Psoas muscle (tissue), 8 donors: ENCODE data around the gene ARHGEF28. TPM values are rescaled to one million over a fixed set of nuclear protein-coding genes. Genes with fewer than 3 reads are reported as not detected.

Experiments
- ATAC-seq, 4 donors: fragments of 200-7000 bp; cut with Tn5 transposase; one replicate each; pipeline ENCODE4 v1.9.1; 2020; ENCODE audit warnings: moderate library complexity in 3 of 4, mild to moderate bottlenecking in 2 of 4
- DNase-seq, 2 donors: peaks; one replicate each; pipeline ENCODE4 v3.0.0-alpha.2; 2020
- H3K27ac ChIP-seq: fragments of 200-600 bp; one replicate; pipeline ENCODE4 v1.8.0; 2022
- H3K27me3 ChIP-seq, 3 donors: fragments of 200-600 bp in 1 of 3; one replicate each; pipeline versions ENCODE4 v1.6.1 to v1.8.0; 2013 to 2022; ENCODE audit warnings: low read length in 2 of 3, mild to moderate bottlenecking in 2 of 3, moderate library complexity in 1 of 3; ENCODE audit not compliant: insufficient read depth in 3 of 3
- H3K36me3 ChIP-seq, 2 donors: fragments of 200-600 bp in 1 of 2; one replicate each; pipeline versions ENCODE4 v1.6.1 to v1.8.0; 2013 to 2022; ENCODE audit warnings: low read depth in 1 of 2, mild to moderate bottlenecking in 1 of 2, moderate library complexity in 1 of 2; ENCODE audit not compliant: insufficient read depth in 1 of 2
- H3K4me1 ChIP-seq: fragments of 200-600 bp; one replicate; pipeline ENCODE4 v1.8.0; 2022
- H3K4me3 ChIP-seq: fragments of 200-600 bp; one replicate; pipeline ENCODE4 v1.8.0; 2022; ENCODE audit warnings: mild to moderate bottlenecking
- H3K9me3 ChIP-seq: fragments of 200-600 bp; one replicate; pipeline ENCODE4 v1.8.0; 2022
- WGBS, 3 donors: extraction: QIAGEN DNeasy Blood & Tissue Kit; methylation state at CpG; one replicate each; pipeline versions ENCODE4 v1.1.6 to v1.1.7; 2013; 5-methylcytosine and 5-hydroxymethylcytosine counted together
- intact Hi-C, 2 donors: fragments of 100-400 bp; cut with DNase I; formaldehyde crosslinking; loops; one replicate each; pipeline versions ENCODE4 v1.11.0 to v1.14.2; 2022
- polyA plus RNA-seq, 3 donors: library from polyadenylated mRNA; stranded (reverse); fragments of 200-250 nt; gene quantifications; one replicate each; pipeline ENCODE4 v1.2.3, GENCODE V29; 2013
- total RNA-seq, 4 donors: library from RNA; stranded (reverse); fragmentation: NEBNext Ultra II Directional in 2 of 4; extraction: Animal tissue kit (Norgen Biotek cat#: 25700) in 2 of 4; gene quantifications; one replicate each; pipeline versions ENCODE4 v1.2.1 to v1.2.4, GENCODE V29; 2021 to 2023
- TF ChIP-seq, protein P1 (sequence below): fragments of 200-600 bp; IDR thresholded peaks from one replicate; pipeline ENCODE4 v1.8.0; 2022; ENCODE audit warnings: antibody characterized with exemption
- donor health status: healthy with polysubstance abuse.
- donor health status: DM: no; HTN: no; CAD: no; lungs with moderate emphysema.
- donor health status: Bipolar disorder and iron deficiency.
- donor health status: healthy.
- donor health status: DM: yes; HTN: yes; CAD: no.
- donor health status: DM: no; HTN: no; CAD: no.
- donor health status: DM: no; HTN: no; CAD: no.
- donor health status: DM: yes; HTN: yes; CAD: no.

Gene ARHGEF28
- total and polyA plus RNA-seq, 7 donors: 0.39 to 1.3 (median 1.00) TPM

DNA sequence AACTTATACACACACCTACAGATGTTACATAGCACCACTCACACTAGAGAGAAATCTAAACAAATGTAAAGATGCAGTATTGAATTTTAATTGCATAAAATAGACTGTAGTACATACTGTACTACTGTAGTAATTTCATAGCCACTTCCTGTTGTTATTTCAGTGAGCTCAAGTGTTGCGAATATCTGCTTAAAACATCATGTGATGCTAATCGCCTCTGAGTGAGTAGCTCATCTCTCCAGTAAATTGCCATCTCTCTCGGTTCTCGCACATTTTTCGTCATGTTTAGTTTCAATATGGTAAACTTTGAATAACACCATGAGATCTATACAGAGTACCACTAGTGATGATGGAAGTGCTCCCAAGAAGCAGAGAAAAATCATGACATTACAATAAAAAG, 22.0 kb upstream of the ARHGEF28 start:
- ATAC-seq (no peak), DNase-seq (no peak)
- Histone ChIP-seq H3K27ac (no peak overlapping the region), H3K36me3 (no peaks in the 10 kb centered on the region), H3K9me3 (no peaks in the 10 kb centered on the region), H3K4me3 (no peak overlapping the region), H3K27me3 (no peaks in the 10 kb centered on the region), H3K4me1 (no peaks in the 10 kb centered on the region)
- 87 to 94% (median 90%) methylated on average over 5 of the region's 5 CpGs for WGBS, 3 donors
- intact Hi-C loops: no loop called here
- TF ChIP-seq, protein P1, sequence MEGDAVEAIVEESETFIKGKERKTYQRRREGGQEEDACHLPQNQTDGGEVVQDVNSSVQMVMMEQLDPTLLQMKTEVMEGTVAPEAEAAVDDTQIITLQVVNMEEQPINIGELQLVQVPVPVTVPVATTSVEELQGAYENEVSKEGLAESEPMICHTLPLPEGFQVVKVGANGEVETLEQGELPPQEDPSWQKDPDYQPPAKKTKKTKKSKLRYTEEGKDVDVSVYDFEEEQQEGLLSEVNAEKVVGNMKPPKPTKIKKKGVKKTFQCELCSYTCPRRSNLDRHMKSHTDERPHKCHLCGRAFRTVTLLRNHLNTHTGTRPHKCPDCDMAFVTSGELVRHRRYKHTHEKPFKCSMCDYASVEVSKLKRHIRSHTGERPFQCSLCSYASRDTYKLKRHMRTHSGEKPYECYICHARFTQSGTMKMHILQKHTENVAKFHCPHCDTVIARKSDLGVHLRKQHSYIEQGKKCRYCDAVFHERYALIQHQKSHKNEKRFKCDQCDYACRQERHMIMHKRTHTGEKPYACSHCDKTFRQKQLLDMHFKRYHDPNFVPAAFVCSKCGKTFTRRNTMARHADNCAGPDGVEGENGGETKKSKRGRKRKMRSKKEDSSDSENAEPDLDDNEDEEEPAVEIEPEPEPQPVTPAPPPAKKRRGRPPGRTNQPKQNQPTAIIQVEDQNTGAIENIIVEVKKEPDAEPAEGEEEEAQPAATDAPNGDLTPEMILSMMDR: no peak

DNA sequence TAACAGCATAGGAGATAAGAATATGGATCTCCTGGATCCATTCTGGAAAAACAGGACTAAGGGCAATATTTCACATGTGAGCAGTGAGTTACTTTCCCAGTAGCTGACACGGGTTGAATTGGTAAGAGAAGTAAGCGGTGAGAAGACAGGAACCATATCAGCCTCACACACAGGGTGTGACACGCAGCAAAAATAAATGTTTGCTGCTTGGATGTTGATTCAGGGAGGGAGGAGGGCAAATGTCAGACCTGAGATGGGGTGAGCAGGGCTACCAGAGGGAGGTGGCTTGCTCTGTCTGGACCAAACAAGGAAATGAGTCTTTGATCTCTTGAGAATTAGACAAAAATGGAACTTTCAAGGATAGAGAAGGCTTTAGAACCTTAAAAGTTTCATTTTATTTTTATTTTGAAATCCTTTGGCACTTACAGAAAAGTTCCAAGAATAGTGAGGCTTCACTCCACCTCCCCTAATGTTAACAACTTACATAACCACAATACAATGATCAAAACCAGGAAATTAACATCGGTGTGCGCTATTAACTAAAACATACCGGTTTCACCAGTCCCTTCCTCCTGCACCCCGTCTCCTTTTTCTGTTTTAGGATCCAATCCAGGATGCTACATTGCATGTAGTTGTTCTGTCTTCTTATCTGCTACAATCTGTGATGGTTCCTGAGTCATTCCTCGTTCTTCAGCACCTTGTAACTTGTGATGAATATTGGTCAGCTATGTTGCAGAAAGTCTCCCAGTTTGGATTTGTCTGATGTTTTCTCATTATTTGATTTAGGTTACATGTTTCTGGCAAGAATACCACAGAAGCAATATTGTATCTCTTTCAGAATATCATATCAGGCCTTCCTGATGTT, 20.5 kb upstream of the ARHGEF28 start:
- H3K27ac ChIP-seq: no peak overlapping the region
- intact Hi-C loops: no loop called here
- no peak overlapping the region for H3K4me3 ChIP-seq
- no peak for ATAC-seq
- DNase-seq: no peak
- no peaks in the 10 kb centered on the region for H3K27me3 ChIP-seq
- 72 to 81% (median 75%) methylated on average over 8 of the region's 8 CpGs for WGBS, 3 donors
- no peaks in the 10 kb centered on the region for H3K36me3 ChIP-seq
- no peaks in the 10 kb centered on the region for H3K4me1 ChIP-seq
- no peaks in the 10 kb centered on the region for H3K9me3 ChIP-seq
- TF ChIP-seq, protein P1: no peak

DNA sequence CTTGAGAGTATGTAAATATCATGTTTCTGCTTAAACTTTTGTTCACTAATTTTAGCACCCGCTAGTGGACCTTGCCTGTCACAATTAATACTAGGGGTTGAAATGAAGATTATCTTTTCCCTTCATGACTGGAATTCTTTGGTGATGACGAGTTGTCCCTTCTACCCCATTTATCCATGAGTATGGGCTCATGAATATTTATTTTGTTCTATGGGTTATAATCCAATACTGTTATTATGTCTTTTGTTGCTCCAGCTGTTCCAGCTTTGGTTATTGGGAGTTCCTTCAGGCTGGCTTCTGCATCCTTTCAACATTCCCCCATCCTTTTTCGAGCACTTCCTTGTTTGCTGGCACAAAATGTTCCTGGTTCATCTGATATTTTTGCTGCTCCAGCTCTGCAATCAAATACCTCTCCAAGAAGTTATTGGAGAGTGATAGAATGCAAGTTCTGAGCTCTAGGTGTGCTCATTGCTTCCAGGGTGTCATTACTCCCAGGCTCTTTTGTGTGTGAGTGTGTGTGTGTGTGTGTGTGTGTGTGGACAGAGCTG, 19.7 kb upstream of the ARHGEF28 start:
- H3K4me3 ChIP-seq: no peak overlapping the region
- TF ChIP-seq, protein P1: no peak
- no peak for ATAC-seq
- no peak overlapping the region for H3K27ac ChIP-seq
- intact Hi-C loops: no loop called here
- no peak for DNase-seq
- H3K27me3 ChIP-seq: no peaks in the 10 kb centered on the region
- no peaks in the 10 kb centered on the region for H3K36me3 ChIP-seq
- no peaks in the 10 kb centered on the region for H3K9me3 ChIP-seq
- WGBS, 3 donors: 48 to 60% (median 57%) methylated on average over 3 of the region's 3 CpGs
- H3K4me1 ChIP-seq: no peaks in the 10 kb centered on the region

DNA sequence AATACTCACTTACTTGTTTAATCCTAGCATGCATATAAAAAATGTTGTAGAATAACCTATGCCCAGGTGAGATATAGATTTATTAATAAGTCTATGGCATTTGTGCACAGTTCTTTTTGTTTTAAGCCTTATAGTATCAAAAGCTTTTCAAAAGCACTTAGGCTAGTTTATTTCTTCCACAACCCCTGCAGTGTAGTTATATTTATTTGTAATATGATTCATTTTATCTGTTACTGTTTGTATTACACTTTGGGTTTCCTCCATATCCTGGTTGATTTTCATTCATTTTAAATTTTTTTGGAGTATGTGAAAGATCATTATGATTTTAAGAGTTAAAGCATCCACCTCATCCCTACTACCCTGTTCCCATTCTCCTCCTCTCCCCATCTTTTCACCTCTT, 18.8 kb upstream of the ARHGEF28 start:
- no peaks in the 10 kb centered on the region for H3K4me1 ChIP-seq
- intact Hi-C loops: no loop called here
- no peak overlapping the region for H3K27ac ChIP-seq
- H3K4me3 ChIP-seq: no peak overlapping the region
- no peaks in the 10 kb centered on the region for H3K27me3 ChIP-seq
- ATAC-seq (no peak), DNase-seq (no peak)
- H3K9me3 ChIP-seq: no peaks in the 10 kb centered on the region
- TF ChIP-seq, protein P1: no peak
- H3K36me3 ChIP-seq: no peaks in the 10 kb centered on the region
